ENCODE measurements around the gene ONECUT2.

GRCh38 chr18:57433934-57434535 lies 1.1 kb upstream of the ONECUT2 start:
- TF ChIP-seq CTCF (IDR thresholded peaks at IDR 0.05): no peak
- TF ChIP-seq POLR2A (IDR thresholded peaks at IDR 0.05): no peak

All from testis (tissue), 2 donors.